ENCODE measurements around the gene DDIT4.

DNA sequence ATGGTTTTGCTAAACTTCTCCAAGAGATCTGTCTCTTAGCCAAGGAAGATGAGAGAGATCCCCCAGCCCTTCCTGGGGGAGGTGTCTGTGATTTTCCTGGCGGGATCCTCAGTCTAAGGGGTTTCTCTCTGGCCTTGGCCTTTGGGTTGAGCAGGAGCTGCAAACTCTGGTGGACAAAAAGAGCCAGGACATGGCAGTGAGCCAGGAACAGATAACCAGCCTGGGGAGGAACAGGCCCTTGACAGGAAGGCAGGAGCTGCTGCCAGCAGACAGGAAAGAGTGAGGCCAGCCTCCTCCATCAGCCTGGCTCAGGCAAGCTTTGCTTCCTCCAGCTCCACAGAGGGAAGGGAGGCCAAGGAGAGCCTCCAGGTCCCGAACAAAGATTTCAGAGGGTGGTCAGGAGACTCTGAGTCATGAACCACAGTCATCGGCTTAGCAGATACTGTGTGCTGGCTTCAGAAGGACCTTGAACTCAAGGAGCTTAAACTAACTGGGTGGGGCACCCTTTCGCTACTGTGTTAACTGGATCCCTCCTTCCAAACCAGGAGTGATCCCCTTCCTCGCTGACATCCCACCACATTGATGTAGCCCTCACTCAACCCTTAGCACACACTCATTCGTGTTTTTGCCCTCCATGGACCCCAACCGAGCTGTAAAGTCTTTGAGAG, 34.7 kb downstream of the DDIT4 start:
- no peak for TF ChIP-seq POLR2A (IDR thresholded peaks at IDR 0.05; ENCODE audit: low read depth, low read length)
- TF ChIP-seq PAX5 (IDR thresholded peaks at IDR 0.05; ENCODE audit: insufficient read depth, low read length, severe bottlenecking), result no peak
- TF ChIP-seq POLR2AphosphoS5 (IDR thresholded peaks at IDR 0.05; ENCODE audit: low read depth, low read length), result no peak
- no peak for TF ChIP-seq TAF1 (IDR thresholded peaks at IDR 0.05; ENCODE audit: low read depth, low read length)
- no peak for TF ChIP-seq POU2F2 (IDR thresholded peaks at IDR 0.05; ENCODE audit: low read depth, low read length)
- no peak for TF ChIP-seq SPI1 (IDR thresholded peaks at IDR 0.05; ENCODE audit: low read depth, low read length)
